GM23248 (cell line): ENCODE results near the gene KLHL22.

ENCODE experiments used
- EZH2 ChIP-seq: fragments of 200-600 bp; sonication (generic); IDR thresholded peaks from 2 replicates; pipeline ENCODE4 v1.6.1; 2018; ENCODE audit warnings: antibody characterized with exemption, mild to moderate bottlenecking; ENCODE audit not compliant: insufficient read depth, poor library complexity, severe bottlenecking
- EZH2phosphoT487 ChIP-seq: fragments of 200-600 bp; sonication (generic); IDR thresholded peaks from 2 replicates; pipeline ENCODE4 v1.6.1; 2018; ENCODE audit warnings: antibody characterized with exemption, moderate library complexity, mild to moderate bottlenecking, low read depth; ENCODE audit not compliant: insufficient read depth

GRCh38 chr22:20424932-20425565 is 70.5 kb downstream of the KLHL22 start:
- no peak for TF ChIP-seq EZH2
- TF ChIP-seq EZH2phosphoT487 = no peak
